ENCODE results near the gene GRIP2. TPM values are rescaled to one million over a fixed set of nuclear protein-coding genes. Genes with fewer than 3 reads are reported as not detected.

Gene GRIP2
- total RNA-seq, 2 experiments from 2014 or later, result not detected

DNA sequence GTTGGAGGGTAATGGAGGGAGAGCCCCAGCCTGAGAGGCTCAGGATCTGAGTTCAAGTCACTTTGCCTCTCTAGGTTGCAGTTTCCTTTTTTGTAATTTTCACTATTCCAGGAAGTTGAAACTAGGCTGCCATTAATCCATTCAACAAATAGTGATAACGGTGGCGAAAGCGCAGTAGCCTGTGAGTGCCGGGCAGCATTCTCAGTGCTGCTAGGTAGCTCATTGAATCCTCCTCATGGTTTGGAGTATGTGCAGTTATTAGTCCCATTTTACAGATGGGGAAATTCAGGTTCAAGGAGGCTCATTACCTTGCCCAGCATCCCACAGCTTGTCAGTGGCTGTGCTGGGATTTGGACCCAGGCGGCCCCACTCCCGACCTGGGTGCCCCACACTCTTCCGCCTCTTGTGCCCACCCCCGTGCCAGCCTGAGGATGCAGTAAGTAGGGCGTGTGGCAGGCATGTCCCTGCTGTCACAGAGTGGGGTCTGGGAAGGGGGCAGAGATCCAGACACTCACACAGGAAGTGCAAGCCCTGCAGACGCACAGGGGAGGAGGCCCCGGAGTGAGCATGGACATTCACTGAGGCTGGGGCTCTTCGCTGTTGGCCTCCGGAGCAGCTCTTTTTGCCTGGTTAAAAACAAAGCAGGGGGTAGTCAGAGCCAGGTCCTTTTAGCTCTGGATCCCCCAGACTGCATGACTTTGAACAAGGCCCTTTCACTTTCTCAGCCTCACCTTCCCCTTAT lies 79.0 kb downstream of the GRIP2 start:
- Mint-ChIP-seq H3K27ac (no peak overlapping the region), H3K36me3 (ENCODE audit: low read depth) (peaks cover 44% of the 10 kb centered on the region), H3K27me3 (no peaks in the 10 kb centered on the region), H3K4me3 (no peak overlapping the region), H3K9me3 (no peaks in the 10 kb centered on the region), H3K4me1 (ENCODE audit: low read depth) (no peaks in the 10 kb centered on the region)
- DNase-seq, result no peak
- no peak for ATAC-seq (ENCODE audit: poor library complexity)
- CTCF ChIA-PET, result interaction anchor here (1.6 to 2.9 kb wide), 2 partner anchors 36 to 59 kb away, joined by 4 to 15 read pairs; partner anchors contain the start of gene SLC6A6
- H3K4me1 ChIP-seq (ENCODE audit: insufficient read depth, low read length), result no peaks in the 10 kb centered on the region
- TF ChIP-seq, protein P1, sequence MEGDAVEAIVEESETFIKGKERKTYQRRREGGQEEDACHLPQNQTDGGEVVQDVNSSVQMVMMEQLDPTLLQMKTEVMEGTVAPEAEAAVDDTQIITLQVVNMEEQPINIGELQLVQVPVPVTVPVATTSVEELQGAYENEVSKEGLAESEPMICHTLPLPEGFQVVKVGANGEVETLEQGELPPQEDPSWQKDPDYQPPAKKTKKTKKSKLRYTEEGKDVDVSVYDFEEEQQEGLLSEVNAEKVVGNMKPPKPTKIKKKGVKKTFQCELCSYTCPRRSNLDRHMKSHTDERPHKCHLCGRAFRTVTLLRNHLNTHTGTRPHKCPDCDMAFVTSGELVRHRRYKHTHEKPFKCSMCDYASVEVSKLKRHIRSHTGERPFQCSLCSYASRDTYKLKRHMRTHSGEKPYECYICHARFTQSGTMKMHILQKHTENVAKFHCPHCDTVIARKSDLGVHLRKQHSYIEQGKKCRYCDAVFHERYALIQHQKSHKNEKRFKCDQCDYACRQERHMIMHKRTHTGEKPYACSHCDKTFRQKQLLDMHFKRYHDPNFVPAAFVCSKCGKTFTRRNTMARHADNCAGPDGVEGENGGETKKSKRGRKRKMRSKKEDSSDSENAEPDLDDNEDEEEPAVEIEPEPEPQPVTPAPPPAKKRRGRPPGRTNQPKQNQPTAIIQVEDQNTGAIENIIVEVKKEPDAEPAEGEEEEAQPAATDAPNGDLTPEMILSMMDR (IDR thresholded peaks at IDR 0.05), result no peak
- H3K4me3 ChIP-seq (ENCODE audit: low read length), result no peak overlapping the region
- POLR2A ChIA-PET, result interaction anchor here (1.6 kb wide), 1 partner anchor 565 kb away, joined by 4 read pairs; no protein-coding TSS in a partner anchor
- peaks cover 79% of the 10 kb centered on the region for H3K36me3 ChIP-seq (ENCODE audit: insufficient read depth, low read length)
- intact Hi-C loops (cut with DNase I, micrococcal nuclease), result loop anchor here (1.0 to 10.0 kb wide), 3 partner anchors 58 to 806 kb away; partner anchors contain the start of gene SLC6A6 (in 2 of the 2)
- no peak overlapping the region for H3K27ac ChIP-seq (ENCODE audit: low read depth in 1 of 2, low read length in 2 of 2)
- no peaks in the 10 kb centered on the region for H3K27me3 ChIP-seq (ENCODE audit: control insufficient read depth in 1 of 2, insufficient read depth in 2 of 2, low read length in 2 of 2)
- no peaks in the 10 kb centered on the region for H3K9me3 ChIP-seq (ENCODE audit: control insufficient read depth in 1 of 2, insufficient read depth in 1 of 2, low read length in 2 of 2)

DNA sequence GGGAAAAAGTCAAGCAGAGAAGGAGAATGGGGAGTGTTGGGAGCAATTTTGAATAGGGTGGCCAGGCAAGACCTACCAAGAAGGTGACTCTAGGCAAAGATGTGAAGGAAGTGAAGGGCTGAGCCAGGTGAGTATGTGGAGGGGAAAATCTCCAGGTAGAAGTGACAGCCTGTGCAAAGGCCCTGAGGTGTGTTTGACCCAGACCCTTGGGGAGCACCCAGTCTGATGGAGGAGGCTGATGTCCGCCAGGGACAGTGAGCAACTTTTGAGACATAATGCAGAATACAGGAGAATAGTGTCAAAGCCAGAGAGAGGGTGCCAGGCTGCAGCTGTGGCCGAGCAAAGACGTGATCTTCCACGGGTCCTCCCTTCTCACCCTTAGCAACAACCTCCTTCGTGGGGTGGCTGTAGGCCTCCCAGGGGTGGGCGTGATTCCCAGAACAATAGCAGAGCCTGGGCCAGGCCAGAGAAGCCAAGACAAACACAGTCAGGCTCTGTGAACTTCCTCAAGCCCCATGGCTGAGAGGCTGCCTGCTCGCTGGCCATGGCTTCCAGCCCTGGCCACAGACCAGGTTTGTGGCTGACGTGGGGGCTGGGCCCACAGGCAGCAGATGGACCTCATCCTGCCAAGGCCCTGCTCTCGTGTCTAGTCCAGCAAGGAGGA lies 79.7 kb downstream of the GRIP2 start:
- ATAC-seq (ENCODE audit: poor library complexity), result no peak

DNA sequence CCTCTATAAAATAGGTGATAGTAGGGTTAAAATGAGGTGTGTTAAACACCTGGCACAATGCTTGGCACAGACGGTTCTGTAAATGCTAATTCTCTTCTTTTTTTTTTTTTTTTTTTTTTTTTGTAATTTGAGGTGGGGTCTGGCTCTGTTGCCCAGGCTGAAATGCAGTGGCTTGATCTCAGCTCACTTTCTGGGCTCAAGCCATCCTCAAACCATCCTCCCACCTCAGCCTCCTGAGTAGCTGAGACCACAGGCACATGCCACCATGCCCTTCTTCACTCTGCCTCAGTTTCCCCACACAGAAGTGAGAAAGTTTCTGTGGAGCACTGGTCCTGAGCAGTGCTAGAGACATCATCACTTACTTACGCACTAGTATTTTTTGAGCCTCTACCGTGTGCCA lies 80.4 kb downstream of the GRIP2 start:
- H3K4me1 Mint-ChIP-seq (ENCODE audit: low read depth), result no peaks in the 10 kb centered on the region
- no peak for ATAC-seq (ENCODE audit: poor library complexity)
- Histone ChIP-seq H3K4me3 (ENCODE audit: low read length) (no peak overlapping the region), H3K27me3 (ENCODE audit: control insufficient read depth in 1 of 2, insufficient read depth in 2 of 2, low read length in 2 of 2) (no peaks in the 10 kb centered on the region), H3K4me1 (ENCODE audit: insufficient read depth, low read length) (no peaks in the 10 kb centered on the region), H3K9me3 (ENCODE audit: control insufficient read depth in 1 of 2, insufficient read depth in 1 of 2, low read length in 2 of 2) (no peaks in the 10 kb centered on the region), H3K27ac (ENCODE audit: low read depth in 1 of 2, low read length in 2 of 2) (no peak overlapping the region), H3K36me3 (ENCODE audit: insufficient read depth, low read length) (peaks cover 73% of the 10 kb centered on the region)
- no peak for DNase-seq
- TF ChIP-seq, protein P1 (IDR thresholded peaks at IDR 0.05), result no peak
- no peaks in the 10 kb centered on the region for H3K27me3 Mint-ChIP-seq
- H3K27ac Mint-ChIP-seq, result peak overlapping the region; percentile 10
- ChIA-PET CTCF (no interaction called here), POLR2A (interaction anchor here (0.9 to 1.6 kb wide), 2 partner anchors 36 to 563 kb away, joined by 3 to 4 read pairs; no protein-coding TSS in a partner anchor)
- no peak overlapping the region for H3K4me3 Mint-ChIP-seq
- H3K9me3 Mint-ChIP-seq, result no peaks in the 10 kb centered on the region
- H3K36me3 Mint-ChIP-seq (ENCODE audit: low read depth), result peaks cover 47% of the 10 kb centered on the region
- intact Hi-C loops (cut with DNase I, micrococcal nuclease), result loop anchor here in 1 of 2 experiments (2.0 to 10.0 kb wide), 3 partner anchors 25 to 805 kb away; partner anchors contain the start of gene SLC6A6

More for the DNA sequence above, 79.7 kb downstream of the GRIP2 start:
- H3K4me1 ChIP-seq (ENCODE audit: insufficient read depth, low read length), result no peaks in the 10 kb centered on the region
- H3K4me3 Mint-ChIP-seq, result no peak overlapping the region
- no peak overlapping the region for H3K4me3 ChIP-seq (ENCODE audit: low read length)
- CTCF ChIA-PET, result no interaction called here
- H3K4me1 Mint-ChIP-seq (ENCODE audit: low read depth), result no peaks in the 10 kb centered on the region
- POLR2A ChIA-PET, result interaction anchor here (0.9 to 1.6 kb wide), 2 partner anchors 36 to 564 kb away, joined by 3 to 4 read pairs; no protein-coding TSS in a partner anchor
- peaks cover 77% of the 10 kb centered on the region for H3K36me3 ChIP-seq (ENCODE audit: insufficient read depth, low read length)
- H3K27me3 ChIP-seq (ENCODE audit: control insufficient read depth in 1 of 2, insufficient read depth in 2 of 2, low read length in 2 of 2), result no peaks in the 10 kb centered on the region
- TF ChIP-seq, protein P1 (IDR thresholded peaks at IDR 0.05), result no peak
- peaks cover 43% of the 10 kb centered on the region for H3K36me3 Mint-ChIP-seq (ENCODE audit: low read depth)
- H3K9me3 Mint-ChIP-seq, result no peaks in the 10 kb centered on the region
- no peak overlapping the region for H3K27ac ChIP-seq (ENCODE audit: low read depth in 1 of 2, low read length in 2 of 2)
- DNase-seq, result no peak
- intact Hi-C loops (cut with DNase I, micrococcal nuclease), result loop anchor here (1.0 to 10.0 kb wide), 3 partner anchors 58 to 806 kb away; partner anchors contain the start of gene SLC6A6 (in 2 of the 2)
- H3K27ac Mint-ChIP-seq, result peak overlapping the region; percentile 10
- no peaks in the 10 kb centered on the region for H3K27me3 Mint-ChIP-seq
- no peaks in the 10 kb centered on the region for H3K9me3 ChIP-seq (ENCODE audit: control insufficient read depth in 1 of 2, insufficient read depth in 1 of 2, low read length in 2 of 2)
